H1 (cell line): Measurements from ENCODE around the gene HOXD4. TPM values are rescaled to one million over a fixed set of nuclear protein-coding genes. Genes with fewer than 3 reads are reported as not detected.

ENCODE experiments used
- CTCF ChIA-PET: fragments of 300-600 bp; sonication (Branson Sonifier 250); formaldehyde crosslinking; loops from one replicate; lab custom pipeline; 2021; ENCODE audit not compliant: partially characterized antibody; lab: Charles Lee
- POLR2A ChIA-PET: fragments of 300-600 bp; sonication (Branson Sonifier 250); formaldehyde crosslinking; loops from one replicate; lab custom pipeline; 2021; ENCODE audit warnings: inconsistent platforms; ENCODE audit not compliant: partially characterized antibody; lab: Charles Lee
- DNase-seq, 2 experiments: peaks; one replicate each; pipeline versions ENCODE4 v3.0.0 to v3.0.0-alpha.2; 2010 to 2022; ENCODE audit warnings: low spot score in 2 of 2, low read depth in 1 of 2, mixed read lengths in 1 of 2
- FAIRE-seq: peaks from 2 replicates; lab custom pipeline; 2011; peaks lifted over from hg19 to GRCh38; lab: Jason Lieb, UNC
- H2AFZ ChIP-seq: 2 replicates; pipeline ENCODE4 v1.8.1; 2012; ENCODE audit warnings: low read length, inconsistent platforms
- H2AK5ac ChIP-seq: 2 replicates; pipeline ENCODE4 v1.6.1; 2013; ENCODE audit warnings: low read depth, low read length
- H2BK120ac ChIP-seq: replicated peaks from 2 replicates; pipeline ENCODE3; 2013; ENCODE audit warnings: low read depth, low read length, inconsistent platforms
- H2BK12ac ChIP-seq: 2 replicates; pipeline ENCODE4 v1.6.1; 2013; ENCODE audit warnings: low read depth, low read length
- H2BK15ac ChIP-seq: 2 replicates; pipeline ENCODE4 v1.6.1; 2013; ENCODE audit warnings: low read length
- H2BK20ac ChIP-seq: 2 replicates; pipeline ENCODE4 v1.6.1; 2013; ENCODE audit warnings: low read length
- H2BK5ac ChIP-seq: 2 replicates; pipeline ENCODE4 v1.6.1; 2013; ENCODE audit warnings: low read depth, low read length
- H3K14ac ChIP-seq: 2 replicates; pipeline ENCODE4 v1.6.1; 2013; ENCODE audit warnings: inconsistent platforms; ENCODE audit not compliant: insufficient read length
- H3K18ac ChIP-seq: 2 replicates; pipeline ENCODE4 v1.6.1; 2013; ENCODE audit warnings: low read length; ENCODE audit errors: extremely low read depth
- H3K23ac ChIP-seq: 2 replicates; pipeline ENCODE4 v1.6.1; 2013; ENCODE audit warnings: inconsistent platforms; ENCODE audit not compliant: insufficient read length
- H3K23me2 ChIP-seq: 2 replicates; pipeline ENCODE4 v1.6.1; 2013; ENCODE audit warnings: low read depth, low read length
- H3K27ac ChIP-seq: 2 replicates; pipeline ENCODE4 v1.6.1; 2011; ENCODE audit warnings: low read depth, low read length, inconsistent platforms
- H3K27me3 ChIP-seq, 4 experiments: replicated peaks in 1 of 4; 1 replicate in 1 of 4; 2 replicates in 3 of 4; pipeline versions ENCODE4 v1.6.1 to v1.8.1; 2011 to 2013; ENCODE audit warnings: low read length in 3 of 4, mild to moderate bottlenecking in 3 of 4, inconsistent platforms in 2 of 4, mixed read lengths in 2 of 4, moderate library complexity in 1 of 4; ENCODE audit not compliant: control insufficient read depth in 3 of 4, insufficient read depth in 3 of 4; ENCODE audit errors: extremely low read depth in 1 of 4
- H3K36me3 ChIP-seq, 4 experiments: 2 replicates each; pipeline versions ENCODE4 v1.6.1 to v1.8.1; 2011 to 2013; ENCODE audit warnings: mild to moderate bottlenecking in 4 of 4, low read length in 3 of 4, moderate library complexity in 2 of 4, control low read depth in 1 of 4, inconsistent platforms in 1 of 4; ENCODE audit not compliant: insufficient read depth in 4 of 4, control insufficient read depth in 2 of 4
- H3K4ac ChIP-seq: replicated peaks from 2 replicates; pipeline ENCODE3; 2013; ENCODE audit warnings: low read length, low read depth, mixed read lengths, inconsistent platforms; ENCODE audit not compliant: insufficient read length
- H3K4me1 ChIP-seq, 4 experiments: replicated peaks in 1 of 4; 1 replicate in 1 of 4; 2 replicates in 3 of 4; pipeline versions ENCODE4 v1.6.1 to v1.8.1; 2011 to 2013; ENCODE audit warnings: low read length in 3 of 4, inconsistent platforms in 2 of 4, mixed read lengths in 1 of 4; ENCODE audit not compliant: insufficient read depth in 4 of 4, control insufficient read depth in 3 of 4
- H3K4me2 ChIP-seq, 2 experiments: 2 replicates each; pipeline versions ENCODE4 v1.6.1 to v1.8.1; 2011 to 2013; ENCODE audit warnings: low read depth in 2 of 2, low read length in 2 of 2, control low read depth in 1 of 2, inconsistent platforms in 1 of 2, mild to moderate bottlenecking in 1 of 2; ENCODE audit not compliant: insufficient read depth in 1 of 2
- H3K4me3 ChIP-seq, 4 experiments: fragments of 200-600, 300-600 bp in 1 of 4; sonication (generic), shearing (Covaris generic), sonication (Bioruptor Twin) in 1 of 4; 2 replicates each; pipeline versions ENCODE4 v1.5.1 to v1.8.1; 2011 to 2016; ENCODE audit warnings: low read length in 4 of 4, low read depth in 3 of 4, control low read depth in 2 of 4, inconsistent platforms in 2 of 4, mild to moderate bottlenecking in 2 of 4, mixed read lengths in 1 of 4, moderate library complexity in 1 of 4; ENCODE audit not compliant: insufficient read depth in 2 of 4; ENCODE audit errors: extremely low read depth in 1 of 4
- H3K56ac ChIP-seq: replicated peaks from 2 replicates; pipeline ENCODE3; 2013; ENCODE audit warnings: low read depth, mild to moderate bottlenecking, mixed read lengths, low read length, inconsistent platforms; ENCODE audit not compliant: insufficient read length
- H3K79me1 ChIP-seq: 2 replicates; pipeline ENCODE4 v1.6.1; 2013; ENCODE audit warnings: low read depth, low read length, control low read depth
- H3K79me2 ChIP-seq, 2 experiments: 2 replicates each; pipeline versions ENCODE4 v1.6.1 to v1.8.1; 2012 to 2013; ENCODE audit warnings: low read length in 2 of 2, mild to moderate bottlenecking in 2 of 2, inconsistent platforms in 1 of 2; ENCODE audit not compliant: insufficient read depth in 2 of 2, control insufficient read depth in 1 of 2
- H3K9ac ChIP-seq, 4 experiments: replicated peaks in 1 of 4; 1 replicate in 1 of 4; 2 replicates in 3 of 4; pipeline versions ENCODE4 v1.6.1 to v1.8.1; 2011 to 2013; ENCODE audit warnings: low read depth in 3 of 4, low read length in 3 of 4, control low read depth in 2 of 4, mild to moderate bottlenecking in 2 of 4, moderate library complexity in 2 of 4, inconsistent platforms in 1 of 4; ENCODE audit errors: extremely low read depth in 1 of 4
- H3K9me3 ChIP-seq, 2 experiments: 2 replicates each; pipeline versions ENCODE4 v1.6.1 to v1.8.1; 2012 to 2013; ENCODE audit warnings: mild to moderate bottlenecking in 2 of 2, moderate library complexity in 2 of 2, control low read depth in 1 of 2, inconsistent platforms in 1 of 2, low read depth in 1 of 2, low read length in 1 of 2, mixed read lengths in 1 of 2; ENCODE audit not compliant: insufficient read depth in 2 of 2
- H4K20me1 ChIP-seq, 2 experiments: replicated peaks in 1 of 2; 2 replicates each; pipeline versions ENCODE3 to v1.8.1; 2011 to 2013; ENCODE audit warnings: inconsistent platforms in 2 of 2, low read length in 2 of 2, mild to moderate bottlenecking in 1 of 2; ENCODE audit not compliant: insufficient read depth in 2 of 2, control insufficient read depth in 1 of 2
- H4K5ac ChIP-seq: 2 replicates; pipeline ENCODE4 v1.6.1; 2013; ENCODE audit warnings: low read length, low read depth, mixed read lengths, inconsistent platforms; ENCODE audit not compliant: insufficient read length
- H4K8ac ChIP-seq: 2 replicates; pipeline ENCODE4 v1.8.0; 2013; ENCODE audit warnings: mild to moderate bottlenecking, moderate library complexity, low read length, inconsistent platforms; ENCODE audit not compliant: insufficient read depth; ENCODE audit errors: extremely low read depth
- H4K91ac ChIP-seq: replicated peaks from 2 replicates; pipeline ENCODE3; 2013; ENCODE audit warnings: low read length, mixed read lengths, inconsistent platforms; ENCODE audit not compliant: insufficient read length
- CHD2 ChIP-seq: IDR thresholded peaks from 2 replicates; pipeline ENCODE4 v1.6.1; 2012; ENCODE audit warnings: low read length, improper control_type of control experiment
- RNF2 ChIP-seq: fragments of 200-900, 300-1000 bp; sonication (generic); IDR thresholded peaks from 2 replicates; pipeline ENCODE4 v1.7.1; 2016; ENCODE audit warnings: borderline replicate concordance, low read depth, mild to moderate bottlenecking, antibody characterized with exemption, low read length; ENCODE audit not compliant: poor library complexity, severe bottlenecking; ENCODE audit errors: missing control alignments
- WGBS, 2 experiments: shearing (Covaris generic) in 1 of 2; methylation state at CpG; one replicate each; pipeline versions ENCODE4 v1.1.6 to v1.1.7; 2013 to 2015; ENCODE audit warnings: low lambda C conversion rate in 2 of 2, mixed read lengths in 2 of 2, inconsistent platforms in 1 of 2, low coverage in 1 of 2, missing lambda C conversion rate in 1 of 2; ENCODE audit not compliant: insufficient replicate concordance in 2 of 2, insufficient coverage in 1 of 2, insufficient read length in 1 of 2; ENCODE audit errors: extremely low coverage in 1 of 2, missing lambda C conversion rate in 1 of 2; 5-methylcytosine and 5-hydroxymethylcytosine counted together
- polyA plus RNA-seq, 7 experiments: library from polyadenylated mRNA; depleted of rRNA in 3 of 7; stranded (reverse) in 5 of 7; unstranded in 2 of 7; fragments of >200 nt in 5 of 7; fragments of 200-250 nt in 2 of 7; gene quantifications; 1 replicate in 5 of 7; 2 replicates in 1 of 7; 4 replicates in 1 of 7; pipeline versions ENCODE4 v1.2.1 to v1.2.3, GENCODE V29; 2011 to 2013; ENCODE audit warnings: missing spikeins in 2 of 7, mixed read lengths in 2 of 7
- total RNA-seq: library from RNA; stranded (reverse); fragmentation: NEBNext Ultra II Directional; extraction: Animal tissue kit (Norgen Biotek cat#: 25700); gene quantifications from 2 replicates; pipeline ENCODE4 v1.2.1, GENCODE V29; 2021

Gene HOXD4
- total and polyA plus RNA-seq, 2 of the 8 experiments (the other 6 are each of a cell fraction or from before 2014, with no cell fraction given) = not detected

DNA sequence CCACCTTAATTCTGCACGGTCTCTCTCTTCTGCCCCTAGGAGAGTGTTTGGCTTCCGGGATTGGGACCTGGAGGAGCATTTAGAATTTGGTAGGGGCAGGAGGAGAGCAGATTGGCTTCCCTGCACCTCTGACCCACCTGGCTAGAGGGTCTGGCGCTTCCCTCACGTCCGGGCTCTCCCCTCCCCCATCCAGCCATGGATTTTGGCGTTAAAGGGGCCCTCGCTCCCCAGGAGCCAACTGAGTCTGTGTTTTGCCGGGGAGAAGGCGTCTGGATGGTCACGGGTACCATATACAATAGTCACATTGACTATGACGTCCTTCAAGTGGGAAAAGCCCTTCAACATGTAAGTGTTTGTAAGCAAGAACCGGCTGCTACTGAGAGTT is 12.3 kb downstream of the HOXD4 start:
- no peak for DNase-seq
- Histone ChIP-seq H3K27me3 (peaks cover 97 to 100% (median 100%) of the 10 kb centered on the region in 4 experiments), H3K4me3 (no peak overlapping the region)

More for the DNA sequence above, 12.3 kb downstream of the HOXD4 start:
- Histone ChIP-seq H4K8ac (no peak overlapping the region), H3K79me2 (no peaks in the 10 kb centered on the region), H3K23ac (no peak overlapping the region), H2BK5ac (no peak overlapping the region), H2BK20ac (no peak overlapping the region), H4K91ac (no peak overlapping the region), H3K4ac (no peak overlapping the region), H2AFZ (no peak overlapping the region), H3K18ac (no peak overlapping the region), H4K5ac (no peak overlapping the region), H2AK5ac (no peak overlapping the region), H3K79me1 (no peaks in the 10 kb centered on the region), H3K27ac (no peak overlapping the region), H2BK120ac (no peak overlapping the region), H3K4me1 (peaks cover 0 to 12% (median 6%) of the 10 kb centered on the region in 4 experiments; a peak in 5 of 7 replicates)
- TF ChIP-seq RNF2 = peak; percentile 56
- no peak for TF ChIP-seq CHD2
- TF ChIP-seq, all 59 proteins: peak for 1
- H3K56ac ChIP-seq = no peak overlapping the region
- no peak overlapping the region for H2BK15ac ChIP-seq
- FAIRE-seq = no peak
- H3K4me2 ChIP-seq = no peak overlapping the region; a peak in 2 of 4 replicates
- H3K14ac ChIP-seq = no peak overlapping the region
- WGBS, 2 experiments = 6% methylated on average over 10 of the region's 12 CpGs; no CpG with 5 or more reads in 1 of the 2 experiments
- peaks cover 33 to 35% of the 10 kb centered on the region in 2 experiments for H4K20me1 ChIP-seq
- peaks cover 0 to 5% (median 0%) of the 10 kb centered on the region in 4 experiments; a peak in 1 of 8 replicates for H3K36me3 ChIP-seq
- no peak overlapping the region for H3K9ac ChIP-seq
- POLR2A ChIA-PET = interaction anchor here (1.5 kb wide), 1 partner anchor 49 kb away, joined by 4 read pairs; no protein-coding TSS in a partner anchor
- 0 out of 2 replicates have a peak, but pooled peaks cover 2% of the 10 kb centered on the region for H3K23me2 ChIP-seq
- no peak overlapping the region for H2BK12ac ChIP-seq
- no peaks in the 10 kb centered on the region for H3K9me3 ChIP-seq
- CTCF ChIA-PET = interaction anchor here (0.6 to 3.6 kb wide), 2 partner anchors 24 to 283 kb away, joined by 3 to 25 read pairs; no protein-coding TSS in a partner anchor
